Activated T-cell treated with anti-CD3 and anti-CD28 coated beads for 1 hour (primary cell): ENCODE measurements around the gene OPTC.

Experiments
- DNase-seq: peaks from one replicate; pipeline ENCODE4 v3.0.0-alpha.2; 2020; ENCODE audit warnings: low read depth

Gene OPTC

DNA sequence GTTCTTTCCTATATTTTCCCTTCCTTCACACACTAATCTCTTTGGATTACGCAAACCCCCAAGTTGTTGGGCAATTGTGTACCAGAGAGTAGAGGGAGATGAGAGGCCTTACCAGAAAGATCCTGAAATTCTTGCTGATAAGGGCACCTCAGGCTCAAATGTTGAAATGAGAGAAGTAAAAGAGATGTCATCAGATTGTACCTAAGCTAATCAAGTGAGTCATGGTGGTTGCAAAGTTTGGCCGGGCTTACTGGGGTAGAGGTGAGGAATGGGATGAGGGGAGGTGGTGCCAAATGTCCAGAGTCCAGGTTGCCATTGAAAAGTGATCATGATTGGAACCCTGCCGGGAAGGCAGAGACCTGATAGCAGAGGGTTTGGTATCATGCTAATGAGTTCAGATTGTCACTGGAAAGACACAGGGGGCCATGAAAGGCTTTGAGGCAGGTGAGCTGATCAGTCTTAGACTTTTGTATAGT, 43.1 kb downstream of the OPTC start:
- DNase-seq = no peak

DNA sequence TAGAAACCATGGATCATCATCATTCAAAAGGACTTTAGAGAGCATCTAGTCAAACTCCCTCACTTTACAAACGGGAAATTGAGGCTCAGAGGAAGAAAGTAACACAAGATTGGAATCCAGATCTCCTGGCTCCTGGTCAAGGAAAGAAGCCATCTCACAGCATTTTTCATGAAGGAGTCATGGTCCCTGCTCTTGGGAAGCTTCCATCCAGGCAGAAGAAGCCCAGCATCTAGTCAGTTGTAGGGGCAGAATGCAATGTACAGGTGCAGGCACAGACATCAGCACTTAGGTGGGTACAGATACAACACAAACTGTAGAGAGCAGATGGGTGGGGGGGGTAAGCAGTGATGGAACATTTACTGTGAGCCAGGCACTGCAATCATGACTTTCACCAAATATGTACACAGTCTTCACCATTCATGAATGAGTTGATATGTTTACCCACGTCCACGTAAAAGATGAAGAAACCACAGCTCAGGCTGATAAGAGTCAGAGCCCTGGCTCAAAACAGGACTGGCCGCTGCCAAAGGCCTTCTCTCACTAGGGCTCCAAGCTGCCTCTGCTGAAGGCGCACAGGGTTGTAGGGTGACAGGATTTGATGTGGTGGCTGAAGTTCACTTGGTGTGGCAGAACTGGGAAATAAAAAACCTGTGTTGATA, 44.0 kb downstream of the OPTC start:
- no peak for DNase-seq

DNA sequence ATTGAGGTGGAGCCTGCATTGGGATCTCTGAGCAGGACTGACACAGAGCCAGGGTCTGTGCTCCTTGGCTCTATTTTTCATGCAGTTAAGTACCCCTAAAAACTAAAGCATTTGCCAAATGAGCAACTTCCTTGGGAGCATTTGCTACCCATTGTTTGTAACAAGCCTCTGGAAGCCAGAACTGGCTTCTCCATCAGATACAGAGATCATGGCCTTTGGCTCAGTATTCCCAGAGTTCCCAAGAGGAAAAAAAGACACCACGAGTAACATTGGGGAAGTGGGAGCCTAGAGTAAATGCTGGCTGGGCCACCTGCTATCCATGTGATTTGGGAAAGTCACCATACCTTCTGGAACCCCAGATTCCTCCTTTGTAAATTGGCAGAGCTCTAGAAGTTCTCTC, 44.8 kb downstream of the OPTC start:
- no peak for DNase-seq

DNA sequence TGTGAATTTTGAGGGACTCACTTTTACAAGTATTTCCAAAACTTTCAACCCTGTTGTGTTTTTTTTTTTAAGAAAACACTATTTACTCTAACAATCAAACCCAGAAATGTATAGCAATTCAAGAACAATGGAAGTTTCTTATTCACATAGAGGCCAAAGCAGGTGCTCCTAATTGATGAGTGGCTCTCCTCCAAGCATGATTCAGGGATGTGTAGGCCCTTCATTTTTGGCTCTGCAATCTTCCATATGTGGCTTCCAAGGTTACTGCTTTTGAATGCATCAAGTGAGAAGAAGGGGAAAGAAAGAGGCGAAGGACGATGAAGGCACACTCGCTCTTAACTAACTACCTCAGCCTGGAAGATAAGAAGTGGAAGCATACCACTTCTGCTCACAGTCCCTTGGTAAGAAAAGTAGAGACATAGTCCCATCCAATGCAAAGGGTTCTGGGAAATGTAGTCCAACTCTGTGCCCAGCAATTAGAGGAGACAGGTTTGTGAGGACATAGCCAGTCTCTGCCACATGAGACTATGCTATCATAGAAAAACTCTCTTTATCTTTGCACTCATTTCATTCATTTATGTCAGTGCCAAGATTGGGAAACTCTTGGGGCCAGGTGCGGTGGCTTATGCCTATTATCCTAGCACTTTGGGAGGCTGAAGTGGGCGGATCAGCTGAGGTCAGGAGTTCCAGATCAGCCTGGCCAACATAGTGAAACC, 46.0 kb downstream of the OPTC start:
- DNase-seq = no peak

DNA sequence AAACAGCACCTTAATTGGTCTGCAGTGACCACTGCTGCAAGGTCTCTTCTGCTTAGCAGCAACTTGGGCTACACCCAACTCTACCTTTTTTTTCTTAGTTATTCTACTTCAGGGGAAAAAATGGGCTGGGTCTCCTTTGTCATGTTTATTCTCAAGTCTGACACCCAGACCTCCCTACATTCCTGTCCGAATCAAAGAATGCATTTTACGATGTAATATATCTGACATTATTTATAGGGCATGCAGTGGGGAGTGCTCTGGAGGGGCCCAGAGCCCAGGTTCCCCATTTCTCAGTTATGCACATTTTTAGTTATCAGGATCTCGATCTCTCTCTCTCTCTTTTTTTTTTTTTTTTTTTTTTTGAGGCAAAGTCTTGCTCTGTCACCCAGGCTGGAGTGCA, 50.5 kb downstream of the OPTC start:
- DNase-seq = no peak

DNA sequence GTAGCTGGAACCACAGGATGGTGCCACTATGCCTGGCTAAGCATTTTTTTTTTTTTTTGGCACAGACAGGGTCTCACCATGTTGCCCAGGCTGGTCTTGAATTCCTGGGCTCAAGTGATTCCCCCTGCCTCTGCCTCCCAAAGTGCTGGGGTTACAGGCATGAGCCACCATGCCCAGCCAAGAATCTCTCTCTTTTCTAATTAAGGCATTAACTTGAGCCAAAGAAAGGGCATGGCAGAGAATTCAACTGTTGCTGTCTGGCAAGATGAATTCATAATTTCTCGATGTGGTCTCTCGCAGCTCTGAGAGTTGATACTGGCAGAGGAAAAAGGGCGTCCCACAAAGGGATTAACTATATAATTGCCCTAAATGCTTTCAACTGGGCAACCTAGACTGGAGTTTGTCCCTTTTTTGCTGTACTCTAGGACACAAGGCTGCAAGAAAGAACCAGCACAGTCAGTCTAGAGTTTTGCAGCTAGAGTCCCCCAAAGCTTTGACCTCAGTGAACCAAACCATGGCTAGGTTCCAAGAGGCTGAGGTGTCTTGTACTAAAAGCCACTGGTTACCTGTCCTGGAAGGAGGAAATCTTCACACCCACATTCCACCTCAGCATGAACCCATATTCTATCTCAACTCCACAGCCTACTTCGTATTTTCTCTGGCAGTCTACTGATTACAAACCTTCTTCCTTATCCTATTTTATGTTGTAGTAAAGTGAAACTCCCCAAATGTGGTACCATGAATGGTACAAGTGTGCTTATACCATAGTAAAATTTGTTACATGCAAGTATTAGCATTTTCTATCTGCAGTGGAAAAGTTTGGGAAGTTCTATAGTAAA, 51.2 kb downstream of the OPTC start:
- DNase-seq = no peak

DNA sequence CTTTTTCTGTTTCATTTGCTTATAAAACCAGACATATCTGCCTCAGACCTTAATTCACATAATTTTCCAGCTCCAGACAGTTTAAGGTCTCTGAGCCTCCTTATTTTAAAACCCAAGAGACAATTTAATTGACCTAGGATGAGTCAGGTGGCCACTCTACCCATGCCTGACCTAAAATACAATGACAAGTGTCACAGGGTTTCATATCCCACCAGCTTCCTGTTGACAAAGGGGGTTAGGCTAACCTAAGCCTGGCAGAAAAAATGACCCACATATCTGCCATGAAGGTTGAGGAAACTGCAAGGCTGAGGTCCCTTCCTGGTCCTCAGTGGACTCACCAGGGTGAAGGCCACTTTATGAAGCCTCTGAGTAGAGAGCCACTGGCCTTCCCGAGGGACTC, 52.3 kb downstream of the OPTC start:
- no peak for DNase-seq

DNA sequence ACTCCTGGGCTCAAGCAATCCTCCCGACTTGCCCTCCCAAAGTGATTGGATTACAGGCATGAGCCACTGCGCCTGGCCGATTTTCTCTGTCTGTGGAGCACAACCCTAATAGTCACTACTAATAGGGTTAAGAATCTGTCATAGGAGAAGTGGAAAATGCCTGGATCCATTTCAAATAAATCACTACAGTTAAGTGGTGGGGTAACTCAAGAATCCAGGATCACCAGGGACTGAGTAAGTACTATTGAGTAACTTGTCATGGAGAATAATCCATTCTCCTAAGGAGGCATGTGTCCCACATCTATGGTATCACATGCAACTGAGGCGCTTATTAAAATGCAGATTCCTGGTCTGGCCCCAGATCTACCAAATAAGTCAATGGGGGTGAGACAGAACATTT, 53.2 kb downstream of the OPTC start:
- DNase-seq = no peak

DNA sequence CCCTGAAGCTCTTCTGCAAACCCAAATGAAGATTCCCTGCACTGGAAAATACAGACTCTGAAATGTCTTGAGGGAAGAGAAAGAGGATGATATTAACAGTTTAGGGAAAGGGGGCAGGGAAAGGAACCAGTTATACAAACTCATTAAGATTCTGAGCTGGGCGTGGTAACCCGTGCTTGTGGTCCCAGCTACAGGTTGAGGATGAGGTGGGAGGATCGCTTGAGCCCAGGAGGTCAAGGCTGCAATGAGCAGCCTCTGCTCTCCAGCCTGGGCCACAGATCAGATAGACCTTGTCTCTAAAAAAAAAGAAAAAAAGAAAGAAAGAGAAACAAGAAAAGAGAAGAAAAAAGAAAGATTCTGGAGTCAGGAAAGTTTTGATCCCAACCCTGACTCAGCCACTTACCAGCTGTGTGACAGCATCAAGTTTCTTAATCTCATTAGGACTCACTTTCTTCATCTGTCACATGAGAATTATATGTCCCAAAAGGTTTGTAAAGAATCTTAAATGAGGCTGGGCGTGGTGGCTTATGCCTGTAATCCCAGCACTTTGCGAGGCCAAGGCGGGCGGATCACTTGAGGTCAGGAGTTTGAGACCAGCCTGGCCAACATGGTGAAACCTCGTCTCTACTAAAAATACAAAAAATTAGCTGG, 53.9 kb downstream of the OPTC start:
- no peak for DNase-seq

DNA sequence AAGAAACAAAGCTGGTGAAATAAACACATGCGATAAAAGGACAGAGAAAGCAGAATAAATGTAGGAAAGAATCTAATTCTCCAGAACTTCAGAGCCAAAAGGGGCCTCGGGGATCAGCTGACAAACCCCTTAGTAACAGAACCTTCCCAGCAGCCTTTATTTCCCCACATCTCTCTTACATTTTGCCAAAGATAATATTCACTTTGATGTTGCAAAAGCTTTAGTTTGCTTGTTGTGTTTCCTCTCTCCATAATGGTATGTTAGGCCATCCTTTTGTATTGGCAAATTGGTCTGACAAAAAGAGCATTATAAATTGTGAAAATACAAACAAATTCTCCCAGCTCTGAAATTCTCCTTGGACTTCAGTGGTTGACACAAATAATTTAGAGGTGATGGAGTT, 54.9 kb downstream of the OPTC start:
- no peak for DNase-seq

DNA sequence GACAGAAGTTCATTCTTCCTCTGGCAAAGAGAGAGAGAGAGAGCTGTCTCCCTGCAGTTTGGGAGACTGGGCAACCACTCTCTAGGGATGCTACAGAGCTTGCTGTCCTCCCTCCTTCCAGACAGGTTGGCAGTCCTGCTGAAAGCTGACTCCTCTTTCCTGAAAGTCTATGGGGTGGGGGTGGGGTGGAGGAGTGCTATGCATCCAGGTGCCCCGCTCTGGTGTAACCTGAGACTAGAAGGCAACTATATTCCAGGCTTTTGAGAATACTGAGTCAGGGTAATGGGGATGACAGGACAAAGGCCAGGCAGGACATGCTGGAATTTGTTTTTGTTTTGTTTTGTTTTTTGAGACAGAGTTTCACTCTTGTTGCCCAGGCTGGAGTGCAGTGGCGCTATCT, 55.4 kb downstream of the OPTC start:
- no peak for DNase-seq

DNA sequence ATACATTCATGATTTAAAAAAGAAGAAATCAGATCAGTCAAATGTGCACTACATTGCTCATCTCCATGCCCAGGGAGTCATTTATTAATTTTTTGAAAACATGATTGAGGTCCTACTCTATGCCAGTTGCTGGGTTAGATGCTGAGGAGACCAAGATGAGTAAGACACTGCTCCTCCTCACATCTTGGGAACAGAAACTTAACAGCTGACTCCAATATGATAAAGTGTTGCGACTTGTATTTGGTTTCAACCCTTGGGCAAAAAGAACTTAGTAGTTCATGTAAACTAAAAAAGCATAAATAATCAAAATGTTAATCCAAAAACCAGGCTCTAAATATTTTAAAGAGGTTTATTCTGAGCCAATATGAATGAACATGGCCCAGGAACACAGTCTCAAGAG, 56.9 kb downstream of the OPTC start:
- DNase-seq = no peak

DNA sequence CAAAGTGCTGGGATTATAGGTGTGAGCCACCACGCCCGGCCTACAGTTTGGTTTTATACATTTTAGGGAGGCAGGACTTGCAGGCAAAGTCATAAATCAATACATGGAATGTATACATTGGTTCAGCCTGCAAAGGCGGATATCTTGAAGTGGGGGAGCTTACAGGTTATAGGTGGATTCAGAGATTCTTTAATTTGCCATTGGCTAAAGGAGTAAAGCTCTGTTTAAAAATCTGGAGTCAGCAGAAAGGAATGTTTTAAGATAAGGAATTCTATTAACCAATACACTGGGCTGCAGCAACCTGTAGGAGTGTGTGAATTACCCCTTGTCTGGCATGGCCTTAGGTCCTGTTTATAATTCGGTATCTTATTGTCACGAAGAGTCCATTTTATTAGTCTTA, 57.6 kb downstream of the OPTC start:
- DNase-seq = no peak

DNA sequence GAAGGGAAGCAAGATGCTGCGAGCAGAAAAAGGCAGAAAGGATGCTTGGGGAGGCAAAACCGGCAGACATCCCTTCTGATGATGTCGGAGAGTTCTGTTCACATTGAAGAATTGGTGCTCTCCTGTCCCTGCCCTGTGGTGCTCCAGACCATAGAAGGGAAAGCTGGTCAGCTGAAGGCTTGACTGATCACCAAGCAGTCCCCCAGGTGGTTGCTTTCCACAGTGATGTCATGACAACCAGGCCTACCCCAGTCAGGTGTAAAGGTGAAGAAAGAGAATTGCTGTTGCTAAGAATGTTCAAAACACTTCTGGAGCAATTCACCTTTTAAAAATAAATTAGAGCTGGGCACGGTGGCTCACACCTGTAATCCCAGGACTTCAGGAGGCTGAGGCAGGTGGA, 59.5 kb downstream of the OPTC start:
- no peak for DNase-seq

DNA sequence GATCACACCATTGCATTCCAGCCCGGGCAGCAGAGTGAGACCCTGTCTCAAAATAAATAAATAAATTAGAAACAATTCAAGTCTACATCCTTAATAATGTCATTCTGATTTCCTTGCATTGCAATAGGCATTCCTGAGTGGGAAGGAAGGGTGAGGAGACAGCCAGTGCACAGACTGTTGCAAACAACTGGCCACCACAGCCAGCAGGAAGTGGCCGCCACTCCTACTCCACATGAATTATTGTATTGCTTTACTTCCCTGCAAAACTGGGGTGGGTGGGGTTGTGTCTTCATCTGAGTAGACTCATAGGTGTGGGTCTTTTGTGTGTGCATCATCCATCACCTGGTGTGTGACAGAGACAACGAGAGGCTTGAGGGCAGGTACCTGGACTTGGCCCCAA, 60.1 kb downstream of the OPTC start:
- no peak for DNase-seq

DNA sequence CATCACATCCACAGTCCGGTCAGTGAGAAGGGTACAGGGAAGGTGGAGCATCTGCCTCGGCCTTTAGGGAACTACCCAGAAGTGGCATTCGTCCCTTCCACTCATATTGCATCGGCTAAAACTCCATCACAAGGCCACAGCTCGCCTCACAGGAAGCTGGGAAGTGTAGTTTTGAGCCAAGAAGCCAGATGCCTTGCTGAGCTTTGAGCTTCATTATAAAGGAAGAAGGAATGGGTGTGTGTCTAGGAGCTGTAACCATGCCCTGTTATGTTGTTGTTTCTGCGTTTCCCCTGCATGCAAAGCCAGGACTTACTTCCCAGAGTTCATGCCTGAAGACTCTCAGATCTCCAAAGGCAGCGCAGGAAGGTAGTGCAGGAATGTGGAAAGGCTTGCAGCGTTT, 61.1 kb downstream of the OPTC start:
- no peak for DNase-seq

DNA sequence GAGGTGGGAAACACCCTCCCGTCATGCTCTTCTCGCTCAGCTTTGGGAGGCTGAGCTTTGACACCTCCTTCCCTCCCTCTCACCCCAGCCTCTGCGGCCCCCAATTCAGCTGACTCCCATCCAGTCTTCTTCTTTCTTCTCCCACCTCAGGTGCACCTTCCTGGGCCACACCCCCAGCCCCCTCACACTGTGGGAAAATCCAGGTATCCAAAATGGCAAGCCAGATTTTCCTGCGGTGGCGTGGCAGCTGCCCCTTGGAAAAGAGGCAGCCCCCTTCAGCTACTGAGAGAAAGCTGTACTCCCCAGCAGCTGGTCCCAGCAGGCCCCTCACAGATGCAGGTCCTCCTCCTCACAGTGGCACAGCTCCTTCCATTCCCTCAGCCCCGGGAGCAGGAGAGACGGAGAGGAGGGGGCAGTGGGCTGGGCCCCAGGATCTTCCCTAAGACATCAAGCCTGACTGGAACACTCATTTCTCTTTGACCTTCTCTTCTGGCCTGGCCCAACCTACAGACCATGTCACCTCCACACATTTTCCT, 61.6 kb downstream of the OPTC start:
- DNase-seq = no peak

DNA sequence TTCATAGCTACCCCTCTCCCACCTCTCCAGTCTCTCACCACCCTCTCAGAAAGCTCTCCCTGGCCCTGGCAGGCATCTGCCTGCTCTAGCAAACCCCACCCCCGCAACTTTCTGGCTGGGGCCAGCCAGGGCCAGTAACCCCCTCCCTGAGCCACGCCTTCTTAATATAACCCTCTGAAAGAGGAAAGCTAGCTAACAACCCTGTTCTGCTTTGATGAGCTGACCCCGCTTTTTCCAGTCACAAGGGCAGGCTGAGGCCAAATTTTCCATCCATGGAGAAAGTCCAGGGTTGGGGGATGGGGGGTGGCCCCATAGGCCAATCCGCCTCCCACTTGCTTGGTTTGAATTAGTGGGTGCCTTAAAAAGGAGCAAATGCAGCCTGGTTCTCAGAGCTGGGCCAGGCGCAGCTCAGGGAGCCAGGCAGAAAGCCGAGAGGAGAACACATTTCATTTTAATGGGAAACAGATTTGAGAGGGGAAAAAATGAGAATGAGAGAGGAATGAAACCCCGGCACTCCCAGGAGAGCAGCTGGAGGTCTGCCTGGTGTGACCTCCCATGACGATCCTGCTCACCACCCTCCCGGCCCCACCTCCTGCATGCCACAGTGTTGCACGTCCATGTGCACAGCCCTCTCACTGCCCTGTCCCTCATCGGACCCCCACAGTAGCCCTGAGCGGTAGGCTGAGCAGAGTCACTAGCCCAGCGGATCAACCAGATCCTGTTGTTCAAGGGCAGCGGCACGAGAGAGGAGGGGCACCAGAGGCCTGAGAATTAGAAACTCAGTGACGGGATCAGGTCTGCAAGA, 62.3 kb downstream of the OPTC start:
- DNase-seq = no peak

DNA sequence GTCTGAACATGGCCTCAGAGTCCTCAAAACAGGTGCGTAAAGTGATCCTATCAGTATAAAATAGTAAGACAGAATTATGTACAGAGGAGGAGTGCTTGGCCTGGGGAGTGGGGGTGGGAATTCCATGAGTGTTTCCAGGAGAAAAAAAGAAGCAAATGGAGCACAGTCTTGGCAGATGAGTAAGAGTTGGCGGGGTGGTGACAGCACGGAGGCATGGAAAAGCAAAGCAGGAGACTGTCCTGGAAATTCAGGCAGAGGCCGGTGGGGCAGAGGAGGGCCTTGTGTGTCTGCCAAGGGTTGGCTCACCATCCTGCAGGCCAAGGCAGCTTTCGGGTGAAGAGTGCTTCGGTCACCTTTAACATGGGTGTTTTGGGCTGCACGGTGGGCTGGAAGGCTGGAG, 63.4 kb downstream of the OPTC start:
- DNase-seq = no peak

DNA sequence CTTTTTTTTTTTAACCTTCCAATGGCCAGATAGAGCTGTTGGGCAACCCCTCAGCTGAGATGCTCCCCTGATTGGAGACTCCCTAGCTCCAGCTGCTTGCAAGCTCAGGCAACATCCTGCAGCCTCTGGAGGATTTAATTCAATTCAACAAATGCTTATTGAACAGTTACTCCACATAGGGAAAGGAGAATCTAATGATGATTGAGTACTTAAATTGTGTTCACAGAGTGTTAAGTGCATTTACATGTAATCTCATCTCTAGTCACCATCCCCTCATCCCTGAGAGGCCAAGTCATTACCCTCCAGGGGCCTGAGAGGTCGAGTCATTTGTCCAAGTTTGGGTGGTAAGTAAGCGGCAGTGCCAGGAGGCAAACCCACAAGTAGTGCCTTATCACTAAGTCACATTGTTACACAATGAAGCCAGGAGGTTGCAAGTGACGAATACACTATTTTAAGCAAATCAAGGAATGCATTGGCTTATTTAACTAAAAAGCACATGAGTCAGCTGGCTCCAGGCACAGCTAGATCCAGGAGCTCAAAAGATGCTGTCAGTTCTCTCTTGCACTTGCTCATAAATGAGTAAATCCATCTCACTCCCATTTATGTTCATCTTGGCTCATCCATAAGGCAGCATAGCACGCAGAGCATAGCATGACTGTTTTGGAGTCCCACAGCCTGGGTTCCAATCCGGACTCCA, 64.3 kb downstream of the OPTC start:
- DNase-seq = no peak
